Suprapubic skin (tissue), 4 donors: ENCODE data around the gene HDLBP.

Experiments used
- CTCF ChIP-seq, 2 donors: fragments of 200-600 bp in 1 of 2; fragments of 450-650 bp in 1 of 2; sonication (generic) in 1 of 2; IDR thresholded peaks; one replicate each; pipeline ENCODE4 v1.5.1; 2016 to 2019; ENCODE audit warnings: antibody characterized with exemption in 2 of 2, mild to moderate bottlenecking in 1 of 2, moderate library complexity in 1 of 2
- EP300 ChIP-seq: sonication (generic); formaldehyde crosslinking; IDR thresholded peaks from one replicate; pipeline ENCODE4 v1.6.1; 2017; ENCODE audit warnings: antibody characterized with exemption
- POLR2A ChIP-seq, 2 donors: fragments of 450-650 bp; IDR thresholded peaks; one replicate each; pipeline ENCODE4 v1.6.1; 2017; ENCODE audit warnings: antibody characterized with exemption in 2 of 2, mild to moderate bottlenecking in 2 of 2, moderate library complexity in 2 of 2
- POLR2AphosphoS5 ChIP-seq, 3 donors: sonication (generic); formaldehyde crosslinking; IDR thresholded peaks; one replicate each; pipeline ENCODE4 v1.6.1; 2017; ENCODE audit warnings: antibody characterized with exemption in 3 of 3

GRCh38 chr2:241201445-241202267, 113.8 kb downstream of the HDLBP start:
- TF ChIP-seq CTCF (IDR thresholded peaks at IDR 0.05) (no peak), EP300 (no peak), POLR2A (IDR thresholded peaks at IDR 0.05) (no peak), POLR2AphosphoS5 (IDR thresholded peaks at IDR 0.05) (no peak)
